ENCODE results near the gene SLC46A3. TPM values are rescaled to one million over a fixed set of nuclear protein-coding genes. Genes with fewer than 3 reads are reported as not detected.
A peak's percentile ranks its signal among the peaks of the same experiment; 100 is the strongest.
"Not testable (repeated sequence)": the region's sequence is repeated elsewhere in the genome, so short reads cannot be mapped to it uniquely, and the experiment has no call there.

SLC46A3 gene
- total RNA-seq, 1 donor from 2014 or later: 2.7 TPM

DNA sequence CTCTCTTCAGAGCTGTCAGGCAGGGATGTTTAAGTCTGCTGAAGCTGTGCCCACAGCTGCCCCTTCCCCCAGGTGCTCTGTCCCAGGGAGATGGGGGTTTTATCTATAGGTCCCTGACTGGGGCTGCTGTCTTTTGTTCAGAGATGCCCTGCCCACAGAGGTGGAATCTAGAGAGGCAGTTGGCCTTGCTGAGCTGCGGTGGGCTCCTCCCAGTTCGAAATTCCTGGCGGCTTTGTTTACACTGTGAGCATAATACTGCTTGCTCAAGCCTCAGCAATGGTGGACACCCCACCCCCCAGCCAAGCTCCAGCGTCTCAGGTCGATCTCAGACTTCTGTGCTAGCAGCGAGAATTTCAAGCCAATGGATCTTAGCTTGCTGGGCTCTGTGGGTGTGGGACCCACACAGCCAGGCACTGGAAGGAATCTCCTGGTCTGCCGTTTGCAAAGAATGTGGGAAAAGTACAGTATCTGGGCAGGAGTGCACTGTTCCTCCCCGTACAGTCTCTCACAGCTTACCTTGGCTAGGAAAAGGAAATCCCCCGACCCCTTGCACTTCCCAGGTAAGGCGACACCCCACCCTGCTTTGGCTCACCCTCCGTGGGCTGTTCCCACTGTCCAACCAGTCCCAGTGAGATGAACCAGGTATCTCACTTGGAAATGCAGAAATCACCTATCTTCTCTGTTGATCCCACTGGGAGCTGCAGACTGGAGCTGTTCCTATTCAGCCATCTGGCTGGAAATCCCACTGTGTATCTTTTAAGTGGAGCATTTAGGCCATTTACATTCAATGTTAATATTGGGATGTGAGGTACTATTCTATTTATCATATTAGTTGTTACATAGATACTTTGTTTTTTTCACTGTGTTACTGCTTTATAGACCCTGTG lies 24.9 kb downstream of the SLC46A3 start:
- DNase-seq (ENCODE audit: low spot score); intact Hi-C loops (cut with micrococcal nuclease); H3K4me3 Mint-ChIP-seq; H3K36me3 Mint-ChIP-seq (ENCODE audit: low read depth); H3K27me3 Mint-ChIP-seq (ENCODE audit: insufficient read depth); H3K4me1 Mint-ChIP-seq (ENCODE audit: low read depth); H3K27ac Mint-ChIP-seq: not testable (repeated sequence)
- H3K9me3 Mint-ChIP-seq: peaks cover 13% of the 10 kb centered on the region

DNA sequence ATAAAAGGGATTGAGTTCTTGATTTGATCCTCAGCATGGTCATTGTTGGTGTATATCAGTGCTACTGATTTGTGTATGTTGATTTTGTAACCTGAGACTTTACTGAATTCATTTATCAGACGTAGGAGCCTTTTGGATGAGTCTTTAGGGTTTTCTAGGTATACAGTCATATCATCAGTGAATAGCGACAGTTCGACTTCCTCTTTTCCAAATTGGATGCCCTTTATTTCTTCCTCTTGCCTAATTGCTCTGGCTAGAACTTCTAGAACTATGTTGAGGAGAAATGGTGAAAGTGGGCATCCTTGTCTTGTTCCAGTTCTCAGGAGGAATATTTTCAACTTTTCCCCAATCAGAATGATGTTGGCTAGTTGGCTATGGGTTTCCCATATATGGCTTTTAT lies 32.9 kb downstream of the SLC46A3 start:
- Mint-ChIP-seq H3K4me1 (ENCODE audit: low read depth) (no peaks in the 10 kb centered on the region), H3K9me3 (peaks cover 20% of the 10 kb centered on the region), H3K4me3 (no peak overlapping the region), H3K27ac (no peak overlapping the region), H3K27me3 (ENCODE audit: insufficient read depth) (peaks cover 2% of the 10 kb centered on the region), H3K36me3 (ENCODE audit: low read depth) (peaks cover 4% of the 10 kb centered on the region)
- DNase-seq (ENCODE audit: low spot score): no peak
- intact Hi-C loops (cut with micrococcal nuclease): no loop called here

DNA sequence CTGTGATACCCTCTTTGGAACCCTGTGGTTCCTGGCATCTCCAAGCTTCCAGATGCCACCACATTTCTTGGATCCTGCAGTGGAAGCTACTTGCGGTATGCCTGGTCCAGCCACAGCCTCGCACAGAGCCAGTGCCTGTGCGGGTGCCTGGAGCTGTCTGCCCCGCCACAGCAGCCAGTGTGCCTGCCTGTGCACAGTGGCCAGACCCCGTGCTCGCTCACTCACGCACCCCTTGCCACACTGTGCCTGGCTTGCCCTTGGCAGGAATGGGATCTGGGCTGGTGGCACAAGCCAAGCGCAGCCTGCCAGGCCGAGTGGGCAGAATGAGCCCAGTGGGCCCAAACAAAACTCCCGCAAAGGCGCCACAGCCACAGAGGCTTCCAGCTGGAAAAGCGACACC lies 33.7 kb downstream of the SLC46A3 start:
- Mint-ChIP-seq H3K4me1 (ENCODE audit: low read depth) (no peaks in the 10 kb centered on the region), H3K9me3 (peaks cover 20% of the 10 kb centered on the region), H3K27me3 (ENCODE audit: insufficient read depth) (no peaks in the 10 kb centered on the region), H3K36me3 (ENCODE audit: low read depth) (peaks cover 3% of the 10 kb centered on the region), H3K27ac (no peak overlapping the region), H3K4me3 (no peak overlapping the region)
- DNase-seq (ENCODE audit: low spot score): no peak
- intact Hi-C loops (cut with micrococcal nuclease): no loop called here

DNA sequence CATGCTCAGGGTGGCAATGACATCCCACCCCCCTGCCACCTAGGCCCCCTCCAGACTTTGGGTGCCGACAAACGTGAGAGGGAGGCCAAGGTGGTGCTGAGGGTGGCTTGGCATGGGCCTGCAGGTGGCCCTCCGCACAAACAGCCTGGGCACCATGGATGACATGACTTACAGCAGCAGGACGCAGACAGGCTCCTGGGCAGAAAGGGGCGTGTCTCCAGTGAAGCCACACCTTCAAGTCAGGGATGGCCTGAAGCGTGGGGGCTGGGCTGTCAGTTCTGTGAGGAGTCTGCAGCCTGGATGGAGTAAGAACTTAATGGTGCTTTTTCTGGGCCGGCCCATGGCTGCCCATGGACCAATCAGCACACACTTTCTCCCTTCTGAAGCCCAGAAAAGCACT lies 34.5 kb downstream of the SLC46A3 start:
- no peak overlapping the region for H3K4me3 Mint-ChIP-seq
- H3K36me3 Mint-ChIP-seq (ENCODE audit: low read depth): peaks cover 7% of the 10 kb centered on the region
- H3K9me3 Mint-ChIP-seq: peaks cover 12% of the 10 kb centered on the region
- intact Hi-C loops (cut with micrococcal nuclease): no loop called here
- no peak for DNase-seq (ENCODE audit: low spot score)
- H3K27me3 Mint-ChIP-seq (ENCODE audit: insufficient read depth): no peaks in the 10 kb centered on the region
- H3K4me1 Mint-ChIP-seq (ENCODE audit: low read depth): no peaks in the 10 kb centered on the region
- H3K27ac Mint-ChIP-seq: no peak overlapping the region

DNA sequence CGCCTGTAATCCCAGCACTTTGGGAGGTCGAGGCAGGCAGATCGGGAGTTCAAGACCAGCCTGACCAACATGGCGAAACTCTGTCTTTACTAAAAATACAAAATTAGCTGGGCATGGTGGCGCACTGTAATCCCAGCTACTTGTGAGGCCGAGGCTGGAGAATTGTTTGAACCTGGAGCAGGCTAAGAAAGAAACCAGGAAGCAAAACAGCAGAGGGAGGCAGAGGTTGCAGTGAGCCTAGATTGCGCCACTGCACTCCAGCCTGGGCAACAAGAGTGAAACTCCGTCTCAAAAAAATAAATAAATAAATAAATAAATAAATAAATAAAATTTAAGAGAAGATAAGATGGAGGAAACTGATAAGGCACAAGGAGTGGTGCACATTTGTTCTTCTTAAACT lies 35.6 kb downstream of the SLC46A3 start:
- H3K27me3 Mint-ChIP-seq (ENCODE audit: insufficient read depth); H3K4me1 Mint-ChIP-seq (ENCODE audit: low read depth); intact Hi-C loops (cut with micrococcal nuclease); H3K27ac Mint-ChIP-seq; H3K4me3 Mint-ChIP-seq; DNase-seq (ENCODE audit: low spot score): not testable (repeated sequence)
- Mint-ChIP-seq H3K9me3 (peaks cover 12% of the 10 kb centered on the region), H3K36me3 (ENCODE audit: low read depth) (peaks cover 10% of the 10 kb centered on the region)

DNA sequence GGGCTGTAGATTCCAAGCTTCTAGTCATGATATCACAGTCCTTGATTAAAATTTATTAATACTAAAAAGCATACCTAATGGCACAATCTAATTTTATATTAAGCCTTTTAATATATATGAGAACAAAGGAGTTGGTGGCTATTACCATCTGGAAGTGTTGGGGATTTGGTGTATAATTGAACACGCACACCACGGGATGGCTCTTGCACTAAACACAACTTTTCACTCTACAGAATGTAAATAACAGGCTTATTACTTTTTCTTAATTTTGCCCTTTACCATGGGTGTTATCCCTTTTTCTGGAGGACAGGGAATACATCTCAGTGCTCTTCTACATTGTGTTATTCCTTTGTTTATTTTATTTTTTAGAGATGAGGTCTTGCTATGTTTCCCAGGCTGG lies 38.2 kb downstream of the SLC46A3 start:
- intact Hi-C loops (cut with micrococcal nuclease): no loop called here

DNA sequence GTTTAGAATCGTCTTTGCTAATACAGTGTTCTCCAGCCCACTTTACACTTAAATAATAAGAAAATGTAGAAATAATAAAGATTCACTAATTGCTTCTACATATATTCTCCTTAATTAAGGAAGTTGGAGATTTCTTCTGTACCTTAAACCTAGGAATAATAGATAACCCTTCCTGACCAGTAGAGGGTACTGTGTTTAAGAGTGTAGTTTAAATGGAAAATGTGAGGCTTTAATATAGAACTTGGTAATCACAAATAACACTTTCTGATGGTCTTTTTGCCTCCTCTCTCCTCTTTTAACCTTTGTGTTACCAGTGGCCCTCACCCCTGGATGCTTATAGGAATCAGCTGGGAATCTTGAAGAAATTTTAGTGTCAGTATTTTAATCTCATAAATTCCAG lies 39.1 kb downstream of the SLC46A3 start:
- no peaks in the 10 kb centered on the region for H3K9me3 Mint-ChIP-seq
- no peak for DNase-seq (ENCODE audit: low spot score)
- no peak overlapping the region for H3K27ac Mint-ChIP-seq
- no peak overlapping the region for H3K4me3 Mint-ChIP-seq
- peaks cover 25% of the 10 kb centered on the region for H3K36me3 Mint-ChIP-seq (ENCODE audit: low read depth)
- no peaks in the 10 kb centered on the region for H3K4me1 Mint-ChIP-seq (ENCODE audit: low read depth)
- intact Hi-C loops (cut with micrococcal nuclease): loop anchor here (1.0 to 2.0 kb wide), 2 partner anchors 39 to 117 kb away; partner anchors contain the start of gene SLC46A3
- no peaks in the 10 kb centered on the region for H3K27me3 Mint-ChIP-seq (ENCODE audit: insufficient read depth)

More for the DNA sequence above, 38.2 kb downstream of the SLC46A3 start:
- H3K4me1 Mint-ChIP-seq (ENCODE audit: low read depth): no peaks in the 10 kb centered on the region
- H3K4me3 Mint-ChIP-seq: no peak overlapping the region
- peaks cover 21% of the 10 kb centered on the region for H3K36me3 Mint-ChIP-seq (ENCODE audit: low read depth)
- no peaks in the 10 kb centered on the region for H3K27me3 Mint-ChIP-seq (ENCODE audit: insufficient read depth)
- no peak overlapping the region for H3K27ac Mint-ChIP-seq
- H3K9me3 Mint-ChIP-seq: no peaks in the 10 kb centered on the region
- DNase-seq (ENCODE audit: low spot score): no peak

DNA sequence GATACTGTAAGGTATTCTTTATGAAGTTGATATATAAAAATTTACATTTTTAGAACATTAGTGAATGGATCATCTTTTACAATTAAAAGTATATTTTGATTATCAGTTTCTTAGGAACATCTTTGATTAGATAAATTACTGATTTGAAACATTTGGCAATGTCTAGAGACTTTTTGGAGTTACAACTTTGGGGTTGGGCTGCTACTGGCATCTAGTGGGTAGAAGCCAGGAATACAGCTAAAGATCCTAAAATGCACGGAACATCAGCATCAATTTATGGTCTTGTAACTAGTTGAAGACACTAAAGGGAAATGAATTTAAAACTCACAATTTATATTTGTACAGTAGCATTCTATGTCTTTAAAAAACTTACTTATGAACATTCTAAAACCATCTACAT lies 40.0 kb downstream of the SLC46A3 start:
- H3K27me3 Mint-ChIP-seq (ENCODE audit: insufficient read depth): no peaks in the 10 kb centered on the region
- intact Hi-C loops (cut with micrococcal nuclease): loop anchor here (1.0 to 2.0 kb wide), 2 partner anchors 40 to 117 kb away; partner anchors contain the start of gene SLC46A3
- H3K4me3 Mint-ChIP-seq: no peak overlapping the region
- no peak for DNase-seq (ENCODE audit: low spot score)
- no peak overlapping the region for H3K27ac Mint-ChIP-seq
- peaks cover 6% of the 10 kb centered on the region for H3K4me1 Mint-ChIP-seq (ENCODE audit: low read depth)
- no peaks in the 10 kb centered on the region for H3K9me3 Mint-ChIP-seq
- H3K36me3 Mint-ChIP-seq (ENCODE audit: low read depth): peaks cover 31% of the 10 kb centered on the region

DNA sequence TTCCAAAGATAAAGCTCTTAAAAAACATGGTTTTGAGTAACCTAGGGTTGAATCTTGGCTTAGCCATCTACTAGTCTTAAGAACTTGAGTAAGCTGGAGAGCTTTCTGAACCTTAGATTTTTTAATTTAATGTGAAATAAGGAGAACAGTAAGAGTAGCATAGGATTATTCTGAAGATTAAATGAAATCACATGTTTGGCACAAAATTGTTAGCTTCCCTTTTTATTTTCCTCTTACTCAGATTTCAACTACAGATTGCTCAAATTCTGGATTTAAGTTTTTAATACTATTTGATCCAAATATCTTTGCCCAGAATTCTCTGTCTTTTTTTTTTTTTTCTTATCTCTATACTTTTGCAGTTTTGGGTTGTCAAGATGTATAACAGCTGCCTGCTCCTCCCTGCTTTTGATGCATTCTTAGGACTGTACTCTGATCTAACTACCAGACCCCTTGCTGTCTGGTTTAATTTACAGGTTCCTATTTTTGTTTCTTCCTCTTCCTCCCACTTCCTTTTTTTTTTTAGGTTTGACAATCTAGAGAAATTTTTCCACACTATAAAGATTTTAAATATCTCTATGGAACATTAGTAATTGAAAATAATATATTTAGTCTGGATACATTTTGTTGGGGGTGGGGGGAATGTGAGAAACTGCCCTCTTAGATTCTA lies 47.5 kb downstream of the SLC46A3 start:
- no peak overlapping the region for H3K27ac Mint-ChIP-seq
- H3K4me3 Mint-ChIP-seq: no peak overlapping the region
- no peaks in the 10 kb centered on the region for H3K9me3 Mint-ChIP-seq
- H3K4me1 Mint-ChIP-seq (ENCODE audit: low read depth): peaks cover 13% of the 10 kb centered on the region
- H3K36me3 Mint-ChIP-seq (ENCODE audit: low read depth): peaks cover 65% of the 10 kb centered on the region
- DNase-seq (ENCODE audit: low spot score): no peak
- intact Hi-C loops (cut with micrococcal nuclease): no loop called here
- peaks cover 1% of the 10 kb centered on the region for H3K27me3 Mint-ChIP-seq (ENCODE audit: insufficient read depth)

DNA sequence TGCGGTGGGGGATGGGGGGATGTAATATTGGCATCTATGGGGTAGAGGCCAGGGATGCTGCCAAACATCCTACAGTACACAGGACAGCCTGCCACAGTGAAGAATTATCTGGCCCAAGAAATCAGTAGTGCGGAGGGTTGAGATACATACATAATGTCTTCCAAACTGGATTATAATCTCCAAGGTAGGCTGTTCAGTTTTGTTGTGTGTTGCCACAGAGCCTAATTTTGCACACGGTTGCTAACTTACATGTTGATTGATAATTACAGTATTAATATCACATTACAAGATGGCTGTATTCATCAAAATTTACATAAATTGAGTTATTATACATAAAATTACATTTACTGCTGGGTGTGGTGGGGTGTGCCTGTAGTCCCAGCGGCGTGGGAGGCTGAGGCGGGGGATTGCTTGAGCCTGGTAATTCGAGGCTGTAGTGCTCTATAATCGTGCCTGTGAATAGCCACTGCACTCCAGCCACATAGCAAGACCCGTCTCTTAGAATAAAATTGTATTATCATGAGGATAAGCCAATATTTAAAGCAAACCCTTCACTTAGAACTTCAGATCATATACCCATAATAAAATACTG lies 51.8 kb downstream of the SLC46A3 start:
- Mint-ChIP-seq H3K9me3 (no peaks in the 10 kb centered on the region), H3K36me3 (ENCODE audit: low read depth) (peaks cover 68% of the 10 kb centered on the region), H3K27ac (no peak overlapping the region), H3K4me3 (no peak overlapping the region), H3K4me1 (ENCODE audit: low read depth) (peaks cover 19% of the 10 kb centered on the region), H3K27me3 (ENCODE audit: insufficient read depth) (peaks cover 1% of the 10 kb centered on the region)
- intact Hi-C loops (cut with micrococcal nuclease): no loop called here
- DNase-seq (ENCODE audit: low spot score): no peak

DNA sequence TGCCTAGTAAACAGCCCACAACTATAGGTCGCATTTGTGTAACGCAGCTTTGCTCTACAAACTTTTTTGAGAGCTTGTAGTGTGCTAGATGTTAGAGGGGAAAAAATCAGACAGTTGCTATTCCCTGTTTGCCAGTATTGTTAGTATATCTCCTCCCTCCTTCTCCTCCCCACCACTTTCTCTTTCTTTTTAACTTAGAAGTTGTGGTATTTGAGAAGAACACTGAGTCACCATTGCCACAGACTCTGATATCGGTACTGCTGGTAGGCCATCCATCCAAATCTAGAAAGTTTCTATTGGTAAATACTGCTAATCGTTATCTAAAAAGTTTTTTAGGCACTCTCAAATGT lies 59.2 kb downstream of the SLC46A3 start:
- peaks cover 38% of the 10 kb centered on the region for H3K36me3 Mint-ChIP-seq (ENCODE audit: low read depth)
- intact Hi-C loops (cut with micrococcal nuclease): loop anchor here (1.0 to 10.0 kb wide), 13 partner anchors 49 to 1215 kb away; partner anchors contain the start of genes LNX2 and POLR1D
- peaks cover 59% of the 10 kb centered on the region for H3K4me1 Mint-ChIP-seq (ENCODE audit: low read depth)
- peak overlapping the region; percentile 97 for H3K4me3 Mint-ChIP-seq
- DNase-seq (ENCODE audit: low spot score): peak; percentile 33
- no peaks in the 10 kb centered on the region for H3K27me3 Mint-ChIP-seq (ENCODE audit: insufficient read depth)
- peak overlapping the region; percentile 97 for H3K27ac Mint-ChIP-seq
- no peaks in the 10 kb centered on the region for H3K9me3 Mint-ChIP-seq

DNA sequence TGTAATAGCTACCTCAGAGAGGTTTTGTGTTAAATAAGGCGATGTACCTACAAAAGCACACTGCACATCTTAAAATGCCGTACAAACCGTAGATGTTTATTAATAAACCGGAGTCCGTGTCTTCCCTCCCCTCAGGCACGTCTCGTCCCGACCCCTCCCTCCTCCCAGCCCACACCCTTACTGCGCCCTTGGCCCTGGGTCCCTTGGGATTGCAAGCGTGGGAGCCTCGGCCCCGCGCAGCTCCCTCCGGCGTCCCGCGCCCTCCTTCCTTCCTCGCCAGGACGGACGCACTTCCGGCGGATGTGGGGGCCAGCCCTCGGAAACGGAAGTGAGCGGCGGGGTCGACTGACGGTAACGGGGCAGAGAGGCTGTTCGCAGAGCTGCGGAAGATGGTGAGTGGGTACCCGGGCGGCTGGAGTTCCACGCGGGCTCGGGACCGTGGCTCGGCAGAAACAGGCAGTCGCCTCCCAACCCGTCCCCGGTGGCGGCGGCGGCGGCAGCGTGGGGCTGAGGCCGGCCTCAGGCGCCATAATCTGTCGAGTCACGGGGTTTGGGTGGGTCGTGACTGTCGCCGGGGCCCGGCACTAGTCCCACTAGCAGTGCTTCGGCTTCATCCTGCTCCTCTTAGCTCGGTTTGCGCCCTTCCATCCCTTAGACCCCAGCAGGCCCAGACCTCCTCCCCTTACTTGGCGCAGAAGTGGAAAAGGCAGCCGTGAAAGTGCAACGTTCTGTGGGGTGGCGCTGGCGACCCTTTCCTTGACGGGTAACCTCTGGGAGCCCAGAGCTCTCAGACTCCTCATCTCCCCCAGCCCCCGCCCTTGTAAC lies 59.8 kb downstream of the SLC46A3 start, which contains the start of gene POMP:
Gene POMP, plus strand, starts transcription at position 335 of the 825 bp plus-strand sequence. Its CDS starts 55 bp downstream, at position 390.
- H3K36me3 Mint-ChIP-seq (ENCODE audit: low read depth): peaks cover 37% of the 10 kb centered on the region
- peak within 1 kb of the TSS; percentile 97 for H3K27ac Mint-ChIP-seq
- peak within 1 kb of the TSS; percentile 97 for H3K4me3 Mint-ChIP-seq
- no peaks in the 10 kb centered on the region for H3K9me3 Mint-ChIP-seq
- H3K4me1 Mint-ChIP-seq (ENCODE audit: low read depth): peaks cover 59% of the 10 kb centered on the region
- intact Hi-C loops (cut with micrococcal nuclease): loop anchor here (1.0 to 10.0 kb wide), 15 partner anchors 9 to 1214 kb away; partner anchors contain the start of genes LNX2 and POLR1D
- H3K27me3 Mint-ChIP-seq (ENCODE audit: insufficient read depth): no peaks in the 10 kb centered on the region
- DNase-seq (ENCODE audit: low spot score): peak; percentile 90

Data from activated T-helper 1 cell treated with anti-CD3 and anti-CD28 coated beads, Interleukin-12 subunit alpha, Interleukin-12 subunit beta, Interleukin-2, Interleukin-4 antibody, amounts not matched to agents 30 ng/mL and 10 ng/mL and 1 ng/mL, durations not matched to agents 14 hours and 24 hours and 36 hours (primary cell).